Left renal cortex interstitium (tissue), 4 donors: ENCODE data around the gene HS2ST1. TPM values are rescaled to one million over a fixed set of nuclear protein-coding genes. Genes with fewer than 3 reads are reported as not detected.
A peak's percentile ranks its signal among the peaks of the same experiment; 100 is the strongest.

Experiments used
- DNase-seq, 4 donors: peaks; one replicate each; pipeline ENCODE4 v3.0.0-alpha.2; 2013; ENCODE audit warnings: low read depth in 4 of 4, low spot score in 2 of 4, missing footprints in 1 of 4
- polyA plus RNA-seq, 4 donors: library from polyadenylated mRNA; unstranded; fragments of 120-200 nt; gene quantifications; one replicate each; pipeline ENCODE4 v1.2.1, GENCODE V29; 2013; ENCODE audit not compliant: insufficient read length in 4 of 4

The HS2ST1 gene
- polyA plus RNA-seq, 4 donors: 37.4 to 53.1 (median 40.4) TPM

GRCh38 chr1:87103074-87103473 is 188.6 kb downstream of the HS2ST1 start:
- DNase-seq: no peak

GRCh38 chr1:87104140-87104539 is 189.7 kb downstream of the HS2ST1 start:
- DNase-seq: no peak

GRCh38 chr1:87104945-87105344 is 190.5 kb downstream of the HS2ST1 start:
- DNase-seq: no peak

- DNase-seq: no peak
Measured at GRCh38 chr1:87106144-87106543, 191.7 kb downstream of the HS2ST1 start.

- no peak for DNase-seq
Measured at GRCh38 chr1:87106867-87107266, 192.4 kb downstream of the HS2ST1 start.

GRCh38 chr1:87108228-87108627 is 193.8 kb downstream of the HS2ST1 start:
- DNase-seq: no peak

- no peak for DNase-seq
Measured at GRCh38 chr1:87108814-87109411, 194.5 kb downstream of the HS2ST1 start.

GRCh38 chr1:87111659-87112371 is 197.4 kb downstream of the HS2ST1 start:
- DNase-seq: no peak

- no peak for DNase-seq
Measured at GRCh38 chr1:87113313-87113712, 198.9 kb downstream of the HS2ST1 start.

GRCh38 chr1:87115317-87115890 is 201.0 kb downstream of the HS2ST1 start:
- no peak for DNase-seq

- DNase-seq: no peak
Measured at GRCh38 chr1:87115891-87116290, 201.5 kb downstream of the HS2ST1 start.

GRCh38 chr1:87117761-87118368 is 203.4 kb downstream of the HS2ST1 start:
- no peak for DNase-seq

- DNase-seq: no peak
Measured at GRCh38 chr1:87119541-87120140, 205.2 kb downstream of the HS2ST1 start.

GRCh38 chr1:87120779-87121178 is 206.3 kb downstream of the HS2ST1 start:
- no peak for DNase-seq

- peak in 1 of 4 donors; percentile 18 for DNase-seq
Measured at GRCh38 chr1:87121711-87122163, 207.3 kb downstream of the HS2ST1 start.

GRCh38 chr1:87122243-87122642 is 207.8 kb downstream of the HS2ST1 start:
- DNase-seq: no peak

GRCh38 chr1:87123610-87124009 is 209.2 kb downstream of the HS2ST1 start:
- no peak for DNase-seq

- DNase-seq: no peak
Measured at GRCh38 chr1:87126886-87127505, 212.6 kb downstream of the HS2ST1 start.

GRCh38 chr1:87127581-87127980 is 213.1 kb downstream of the HS2ST1 start:
- no peak for DNase-seq

- DNase-seq: no peak
Measured at GRCh38 chr1:87129038-87129437, 214.6 kb downstream of the HS2ST1 start.

- DNase-seq: no peak
Measured at GRCh38 chr1:87129606-87130005, 215.2 kb downstream of the HS2ST1 start.
